UCSD-AML1 (cell line): Measurements from ENCODE around the gene INPP5B.
"Not testable (repeated sequence)": the region's sequence is repeated elsewhere in the genome, so short reads cannot be mapped to it uniquely, and the experiment has no call there.

Experiments used
- DNase-seq: peaks from one replicate; lab custom pipeline; 2025; ENCODE audit not compliant: unreplicated experiment; lab: John Stamatoyannopoulos, UW

INPP5B gene

DNA sequence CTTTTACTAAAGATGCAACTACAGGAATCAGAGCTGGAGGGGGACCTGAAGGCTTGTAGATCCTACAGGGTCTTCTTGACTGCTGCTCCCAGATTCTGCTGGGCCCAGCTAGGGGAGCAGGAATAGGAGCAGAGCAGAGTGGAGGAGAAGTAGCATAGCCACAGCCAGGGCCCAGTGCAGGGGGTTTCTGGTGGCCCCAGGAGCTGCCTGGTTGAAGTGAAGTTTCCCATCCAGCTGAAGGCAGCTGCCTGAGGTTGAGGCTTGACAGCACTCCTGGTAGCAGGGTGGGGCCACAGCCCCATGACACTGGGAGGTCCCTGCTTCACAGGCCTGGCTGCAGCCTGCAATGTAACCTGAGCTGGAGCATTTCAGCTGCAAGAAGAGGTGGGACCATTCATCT, 2.0 kb upstream of the INPP5B start:
- DNase-seq = no peak

DNA sequence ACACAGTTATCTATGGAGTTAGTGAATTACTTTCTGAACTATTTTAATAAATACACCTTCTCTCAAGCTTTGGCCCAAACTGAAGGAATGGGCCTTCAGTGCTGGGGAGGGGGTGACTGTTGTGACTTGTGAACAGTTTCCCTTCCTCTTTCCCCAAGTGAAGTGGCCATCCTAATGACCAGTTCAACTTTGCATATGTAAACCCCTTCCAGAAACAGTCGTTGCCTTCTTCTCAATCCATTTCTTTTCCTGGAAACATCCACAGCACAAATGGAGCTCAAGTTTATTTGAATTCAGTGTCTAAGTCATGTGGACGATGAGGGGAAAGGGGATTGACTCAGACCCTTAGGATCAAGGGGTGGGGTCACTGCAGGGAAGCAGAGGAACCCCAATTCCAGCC, 1.3 kb upstream of the INPP5B start:
- no peak for DNase-seq

GRCh38 chr1:37947364-37947763, 511 bp upstream of the INPP5B start:
- peak; percentile 35 for DNase-seq

DNA sequence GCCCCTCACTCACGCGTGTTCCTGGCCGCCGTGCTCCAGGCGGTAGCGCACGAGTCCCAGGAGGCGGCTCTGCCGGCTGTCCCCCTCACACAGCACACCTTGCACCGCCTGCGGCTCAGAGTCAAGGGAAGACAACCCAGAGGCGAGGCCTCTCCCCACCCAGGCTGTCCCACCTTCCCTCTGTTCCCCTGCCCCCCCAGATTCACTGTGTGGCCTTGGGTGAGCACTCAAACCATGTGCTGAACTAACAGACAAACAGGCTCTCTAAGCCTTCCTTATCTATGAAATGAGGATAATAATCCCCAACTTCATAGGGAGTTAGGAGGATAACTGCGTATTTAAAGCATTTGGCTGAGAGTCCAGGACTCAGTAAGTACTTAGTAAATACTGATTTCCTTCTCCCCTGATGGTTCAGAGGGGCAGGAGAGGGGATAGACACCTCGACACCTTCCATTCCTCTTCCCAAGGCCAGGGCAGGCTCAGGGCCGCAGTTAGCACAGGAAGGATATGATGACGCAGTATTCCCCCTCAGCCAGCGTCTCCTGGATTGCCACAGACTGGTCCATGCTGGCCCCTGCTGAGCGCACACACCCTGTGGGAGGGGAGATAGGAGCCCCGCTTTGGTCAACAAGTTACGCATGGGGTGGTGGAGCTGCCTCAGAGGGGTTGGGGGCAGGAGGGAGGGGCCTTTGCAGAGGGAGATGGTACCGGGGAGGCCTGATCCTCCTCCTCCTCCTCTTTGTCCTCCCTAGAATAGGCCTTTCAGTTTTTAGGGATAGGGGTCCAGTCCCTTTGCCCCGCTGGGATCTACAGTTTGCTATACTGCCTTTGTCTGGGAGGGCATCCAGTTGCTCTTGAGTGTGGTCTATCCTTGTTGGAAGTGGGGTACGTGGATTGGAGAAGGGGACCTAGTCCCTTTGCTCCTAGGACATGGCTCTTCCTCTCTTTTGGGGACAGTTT, 830 bp downstream of the INPP5B start:
- DNase-seq = peak; percentile 83

GRCh38 chr1:37945251-37945650, 1.6 kb downstream of the INPP5B start:
- DNase-seq = no peak

DNA sequence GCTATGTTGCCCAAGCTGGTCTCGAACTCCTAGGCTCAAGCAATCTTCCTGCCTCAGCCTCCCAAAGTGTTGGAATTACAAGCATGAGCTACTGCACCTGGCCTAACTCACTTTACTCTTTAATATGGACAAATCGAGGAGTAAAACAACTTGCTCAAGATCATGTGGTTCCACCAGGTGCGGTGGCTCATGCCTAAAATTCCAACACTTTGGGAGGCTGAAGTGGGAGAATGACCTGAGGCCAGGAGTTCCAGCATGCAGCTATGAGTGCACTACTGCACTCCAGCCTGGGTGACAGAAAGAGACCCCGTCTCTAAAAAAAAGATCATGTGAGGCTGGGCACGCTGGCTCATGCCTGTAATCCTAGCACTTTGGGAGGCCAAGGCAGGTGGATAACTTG, 2.0 kb downstream of the INPP5B start:
- no peak for DNase-seq

DNA sequence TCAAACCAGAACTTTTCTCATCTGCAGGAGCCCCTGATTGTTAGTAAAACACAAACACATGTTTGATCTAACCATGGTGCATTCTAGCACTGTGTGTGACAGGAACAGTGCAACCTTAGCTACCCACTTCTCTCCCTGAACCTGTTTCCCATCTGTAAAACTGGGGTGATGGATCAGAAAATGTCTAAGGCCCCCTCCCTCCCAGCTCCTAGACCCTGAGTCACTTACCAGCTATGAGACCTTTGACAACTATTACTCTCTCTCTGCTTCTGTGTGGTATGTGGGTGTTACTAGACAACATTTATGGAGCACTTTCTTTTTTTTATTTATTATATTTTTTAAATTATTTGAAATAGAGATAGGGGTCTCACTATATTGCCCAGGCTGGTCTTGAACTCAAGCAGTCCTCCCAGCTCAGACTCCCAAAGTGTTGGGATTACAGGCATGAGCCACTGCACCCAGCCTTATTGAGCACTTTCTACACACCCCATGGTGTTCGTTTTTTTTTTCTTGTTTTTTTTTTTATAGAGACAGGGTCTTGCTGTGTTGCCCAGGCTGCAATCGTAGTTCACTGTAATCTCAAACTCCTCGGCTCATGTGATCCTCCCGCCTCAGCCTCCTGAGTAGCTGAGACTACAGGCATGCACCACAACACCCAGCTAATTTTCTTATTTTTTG, 2.6 kb downstream of the INPP5B start:
- DNase-seq = no peak

DNA sequence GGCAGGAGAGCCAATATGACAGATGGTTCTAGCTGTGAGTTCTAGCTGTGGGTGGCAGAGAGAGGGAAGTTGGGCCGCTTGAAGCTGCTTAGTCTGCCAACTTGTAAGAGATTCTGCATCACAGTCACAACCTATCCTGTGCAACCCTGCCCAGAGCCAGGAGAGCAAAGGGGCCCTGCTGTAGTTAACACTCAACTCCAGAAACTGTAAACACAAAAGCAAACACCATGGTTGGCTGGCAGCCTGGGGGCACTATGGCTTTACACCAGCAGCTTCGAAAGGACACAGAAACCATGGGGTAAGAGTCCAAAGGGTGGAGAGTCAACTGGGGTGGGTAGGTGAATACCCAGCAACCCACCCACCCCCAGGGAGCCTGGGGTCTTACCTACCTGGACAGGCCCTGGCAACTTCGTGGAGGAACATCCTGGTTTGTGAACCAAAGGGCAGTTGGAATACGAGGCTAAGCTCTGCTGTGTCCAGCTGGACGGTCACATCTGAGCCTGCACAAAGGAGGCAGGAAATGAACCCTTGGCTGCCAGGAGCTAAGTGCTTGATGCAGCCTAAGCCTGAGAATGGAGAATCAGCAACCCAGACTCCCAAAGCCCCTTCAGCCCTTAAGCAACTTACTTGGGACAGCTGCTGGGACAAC, 6.4 kb downstream of the INPP5B start:
- DNase-seq = no peak

GRCh38 chr1:37936760-37937159, 10.1 kb downstream of the INPP5B start:
- DNase-seq = not testable (repeated sequence)

DNA sequence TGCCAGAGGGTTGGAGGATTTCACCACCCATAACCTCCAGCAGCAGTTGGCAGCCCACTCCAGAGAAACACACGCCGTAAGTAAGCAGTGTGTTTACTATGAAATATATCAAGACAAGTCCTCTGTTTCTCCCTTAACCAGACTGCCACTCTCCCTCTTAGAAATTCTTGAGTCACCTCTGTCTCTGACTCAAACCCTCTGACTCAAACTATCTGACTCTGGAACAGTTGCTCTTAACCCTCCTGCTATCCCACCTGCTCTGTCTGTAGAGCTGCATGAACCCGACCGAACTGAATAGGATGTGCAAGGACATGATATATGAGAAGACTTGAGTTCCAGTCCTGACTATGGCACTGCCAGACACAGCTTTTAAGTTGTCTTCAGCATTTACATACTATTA, 14.1 kb downstream of the INPP5B start:
- DNase-seq = no peak

- peak; percentile 97 for DNase-seq
Observed at GRCh38 chr1:37931361-37932158, 15.3 kb downstream of the INPP5B start.

DNA sequence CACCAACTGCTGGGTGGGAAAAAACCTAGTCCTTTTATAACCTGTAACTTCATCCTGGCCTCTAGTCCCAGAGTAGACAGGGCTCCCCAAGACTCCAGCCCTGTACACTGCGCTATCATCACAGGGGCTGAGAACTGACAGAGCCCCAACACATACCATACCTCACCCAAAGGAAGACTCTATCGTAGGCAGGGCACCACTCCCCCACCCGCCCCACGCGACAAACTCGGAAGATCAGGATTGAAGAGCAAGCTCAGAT, 15.8 kb downstream of the INPP5B start:
- no peak for DNase-seq

DNA sequence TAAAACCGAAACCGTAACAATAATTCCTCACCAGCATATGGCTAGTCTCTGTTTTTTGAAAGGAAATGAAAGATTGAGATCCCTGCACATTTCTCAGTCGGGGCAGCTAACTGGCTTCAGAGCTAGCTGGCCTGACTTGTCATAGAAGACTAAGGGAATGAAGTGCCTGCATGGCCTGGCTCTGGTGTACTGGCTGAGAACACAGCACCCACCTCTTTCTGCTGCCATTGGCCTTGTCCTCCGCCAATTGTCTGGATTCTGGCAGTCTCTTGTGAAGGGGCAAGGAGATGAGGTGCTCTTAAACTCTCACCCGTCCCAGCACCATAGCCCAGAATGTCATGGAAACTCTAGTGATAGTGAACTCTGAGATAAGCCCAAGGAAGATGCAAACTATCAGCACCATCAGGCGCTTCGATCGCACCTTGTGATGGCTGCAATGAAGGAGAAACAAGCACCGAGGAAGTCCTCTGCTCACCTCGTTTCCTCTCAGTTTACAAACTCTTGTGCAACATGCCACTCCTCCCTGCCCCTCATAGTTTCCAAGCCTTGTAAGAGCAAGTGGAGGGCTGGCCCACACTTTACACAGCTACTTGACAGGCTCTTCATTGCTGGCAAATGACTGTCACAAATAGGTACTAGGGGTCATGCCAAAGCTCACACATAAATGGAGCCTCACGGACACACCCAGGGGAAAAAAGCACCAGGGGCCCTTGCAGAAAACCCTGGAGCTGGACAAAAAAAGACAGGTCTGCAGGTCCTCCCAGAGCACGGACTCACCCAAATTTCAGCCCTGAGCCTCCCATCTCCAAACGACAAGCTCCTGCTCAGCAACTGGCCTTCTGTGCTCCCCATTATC, 16.4 kb downstream of the INPP5B start:
- DNase-seq = no peak

DNA sequence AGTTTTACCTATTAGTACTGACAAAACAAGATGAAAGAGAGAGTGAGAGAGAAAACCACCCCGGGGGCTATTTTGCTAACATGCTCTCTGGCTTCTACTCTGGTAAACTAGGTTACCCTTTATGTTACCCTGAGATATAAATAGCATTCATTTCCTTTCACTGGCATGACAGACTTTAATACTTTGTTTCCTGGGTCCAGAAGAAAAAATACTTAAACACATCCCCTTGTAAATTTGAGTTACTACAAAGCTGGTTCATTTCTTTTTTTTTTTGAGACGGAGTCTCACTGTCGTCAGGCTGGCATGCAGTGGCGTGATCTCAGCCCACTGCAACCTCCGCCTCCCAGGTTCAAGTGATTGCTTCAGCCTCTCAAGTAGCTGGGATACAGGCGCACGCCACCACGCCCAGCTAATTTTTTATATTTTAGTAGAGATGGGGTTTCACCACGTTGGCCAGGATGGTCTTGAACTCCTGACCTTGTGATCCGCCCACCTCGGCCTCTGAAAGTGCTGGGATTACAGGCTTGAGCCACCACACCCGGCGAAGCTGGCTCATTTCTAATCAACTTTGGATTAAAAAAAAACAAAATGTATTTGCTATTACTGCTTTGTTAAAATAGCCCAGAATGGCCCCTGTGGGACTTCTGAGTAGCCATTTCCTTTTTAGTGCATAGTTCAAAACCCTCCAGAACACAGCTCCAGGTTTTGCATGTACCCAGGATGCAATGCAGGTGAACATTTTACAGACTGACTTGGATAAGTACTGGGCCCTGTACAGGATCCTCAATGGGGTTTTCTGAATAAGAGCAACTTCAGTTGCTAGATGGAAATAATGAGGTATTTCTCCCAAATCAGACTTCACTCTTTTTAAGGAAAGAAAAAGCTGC, 20.6 kb downstream of the INPP5B start:
- DNase-seq = no peak

- DNase-seq = no peak
Observed at GRCh38 chr1:37925316-37925715, 21.5 kb downstream of the INPP5B start.

DNA sequence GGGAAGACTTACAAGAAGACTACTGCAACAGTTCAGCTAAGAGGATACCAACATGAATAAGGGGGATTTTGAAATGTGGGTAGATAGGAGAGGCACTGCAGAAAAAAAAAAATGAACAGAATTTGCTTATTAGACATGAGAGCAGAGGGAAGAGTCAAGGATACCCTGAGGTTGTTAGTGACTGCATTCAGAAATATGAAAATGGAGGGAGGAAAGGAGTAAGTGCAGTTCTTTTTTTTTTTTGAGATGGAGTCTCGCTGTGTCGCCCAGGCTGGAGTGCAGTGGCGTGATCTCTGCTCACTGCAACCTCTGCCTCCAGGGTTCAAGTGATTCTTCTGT, 23.3 kb downstream of the INPP5B start:
- DNase-seq = no peak

- DNase-seq = peak; percentile 74
Observed at GRCh38 chr1:37922767-37923550, 23.9 kb downstream of the INPP5B start.

DNA sequence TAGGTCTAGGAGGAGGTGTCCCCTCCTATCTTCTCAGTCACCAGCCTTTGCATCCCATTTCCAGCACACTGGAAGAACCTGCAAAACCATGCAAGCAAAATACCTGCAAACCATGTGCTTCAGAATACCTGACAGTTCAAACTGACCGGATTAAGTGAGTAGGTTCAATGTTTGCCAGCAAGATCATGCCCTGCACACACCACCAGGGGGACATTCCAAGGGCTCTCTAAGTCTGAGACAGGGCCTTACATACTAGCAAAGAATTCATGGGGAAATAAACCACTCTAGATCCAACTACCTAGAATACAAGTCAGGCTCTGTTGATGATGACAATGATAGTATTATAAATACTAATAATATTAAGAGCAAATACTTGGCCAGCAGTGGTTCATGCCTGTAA, 27.6 kb downstream of the INPP5B start:
- peak; percentile 36 for DNase-seq
